ENCODE measurements around the gene HOXA13. TPM values are rescaled to one million over a fixed set of nuclear protein-coding genes. Genes with fewer than 3 reads are reported as not detected.

HOXA13 gene
- total and polyA plus RNA-seq, 4 donors = 0.38 TPM; not detected in 3

- DNase-seq = peak in 1 of 2 donors; percentile 77
- H3K36me3 ChIP-seq (ENCODE audit: control insufficient read depth in 1 of 2, insufficient read depth in 2 of 2, low read length in 1 of 2) = no peaks in the 10 kb centered on the region
- H3K27me3 ChIP-seq (ENCODE audit: control insufficient read depth in 1 of 2, insufficient read depth in 2 of 2, low read length in 1 of 2) = no peaks in the 10 kb centered on the region
- H3K4me1 ChIP-seq (ENCODE audit: control insufficient read depth in 1 of 2, insufficient read depth in 2 of 2, low read length in 2 of 2) = no peaks in the 10 kb centered on the region
- WGBS, 2 donors = 63 to 79% methylated on average over 31 of the region's 31 CpGs
- H3K27ac ChIP-seq (ENCODE audit: low read depth in 1 of 2, low read length in 2 of 2) = no peak overlapping the region
- intact Hi-C loops (cut with DNase I) = loop anchor here in 1 of 2 donors (5.0 kb wide), 1 partner anchor 47 kb away; the partner anchor contains the start of gene HOXA1
- H3K9me3 ChIP-seq (ENCODE audit: control insufficient read depth, low read length) = no peaks in the 10 kb centered on the region
- ATAC-seq (ENCODE audit: low FRiP score) = peak; percentile 1
- no peak overlapping the region for H3K4me3 ChIP-seq (ENCODE audit: low read length in 2 of 2)
Measured at GRCh38 chr7:27144781-27145164, 55.1 kb downstream of the HOXA13 start.

Small RNAs within 50 kb of the gene (microRNA-seq; reads per million reads assigned to microRNA genes)
- 156 to 3,890 reads per million in 2 donors for gene MIR196B

Other genes starting within 250 kb of the HOXA13 start
- 1 to 10 TPM; 1.3 to 1.6 TPM for gene HOXA1, start 104.1 kb downstream of the HOXA13 start, total RNA-seq
- under 1 TPM; 0.59 to 0.88 TPM for gene HOXA1, start 104.1 kb downstream of the HOXA13 start, polyA plus RNA-seq
- gene HOXA2, start 97.4 kb downstream of the HOXA13 start, total RNA-seq = 1 to 10 TPM; 1.6 to 4.7 TPM
- gene HOXA2, start 97.4 kb downstream of the HOXA13 start, polyA plus RNA-seq = 1 to 10 TPM; 2.3 to 3.6 TPM
- gene HOXA4, start 69.3 kb downstream of the HOXA13 start, total RNA-seq = 10 to 100 TPM in 1 of 2 donors, 1 to 10 TPM in 1; 5.6 to 11.6 TPM
- gene HOXA4, start 69.3 kb downstream of the HOXA13 start, polyA plus RNA-seq = 10 to 100 TPM in 1 of 2 donors, 1 to 10 TPM in 1; 2.6 to 10.1 TPM
- 10 to 100 TPM in 1 of 2 donors, 1 to 10 TPM in 1; 8.0 to 11.8 TPM for gene HOXA5, start 56.4 kb downstream of the HOXA13 start, total RNA-seq
- 1 to 10 TPM; 1.6 to 2.7 TPM for gene HOXA5, start 56.4 kb downstream of the HOXA13 start, polyA plus RNA-seq
- gene HOXA6, start 52.3 kb downstream of the HOXA13 start, total RNA-seq = 1 to 10 TPM; 6.3 to 7.6 TPM
- gene HOXA6, start 52.3 kb downstream of the HOXA13 start, polyA plus RNA-seq = under 1 TPM in 1 of 2 donors, not detected in 1; 0.97 TPM
- gene HOXA3, start 47.5 kb downstream of the HOXA13 start, total RNA-seq = 10 to 100 TPM in 1 of 2 donors, 1 to 10 TPM in 1; 9.6 to 20.8 TPM
- gene HOXA3, start 47.5 kb downstream of the HOXA13 start, polyA plus RNA-seq = 10 to 100 TPM in 1 of 2 donors, 1 to 10 TPM in 1; 3.8 to 12.2 TPM
- 1 to 10 TPM; 4.7 to 9.3 TPM for gene HOXA7, start 43.4 kb downstream of the HOXA13 start, total RNA-seq
- gene HOXA7, start 43.4 kb downstream of the HOXA13 start, polyA plus RNA-seq = 1 to 10 TPM; 2.4 to 3.3 TPM
- 1 to 10 TPM; 1.6 to 5.8 TPM for gene HOXA9, start 34.6 kb downstream of the HOXA13 start, total RNA-seq
- 1 to 10 TPM; 1.5 to 3.1 TPM for gene HOXA9, start 34.6 kb downstream of the HOXA13 start, polyA plus RNA-seq
- 10 to 100 TPM in 1 of 2 donors, 1 to 10 TPM in 1; 1.5 to 11.2 TPM for gene HOXA10, start 25.8 kb downstream of the HOXA13 start, total RNA-seq
- 1 to 10 TPM; 3.4 to 3.6 TPM for gene HOXA10, start 25.8 kb downstream of the HOXA13 start, polyA plus RNA-seq
- under 1 TPM in 1 of 2 donors, not detected in 1; 0.81 TPM for gene HOXA11, start 14.9 kb downstream of the HOXA13 start, total RNA-seq
- gene HOXA11, start 14.9 kb downstream of the HOXA13 start, polyA plus RNA-seq = under 1 TPM in 1 of 2 donors, not detected in 1; 0.13 TPM
- not detected for gene EVX1, start 42.7 kb upstream of the HOXA13 start, total RNA-seq
- gene EVX1, start 42.7 kb upstream of the HOXA13 start, polyA plus RNA-seq = not detected

Measured in aorta (tissue), 5 donors.